Panc1 (cell line): Measurements from ENCODE around the gene MYO7B. TPM values are rescaled to one million over a fixed set of nuclear protein-coding genes. Genes with fewer than 3 reads are reported as not detected.

ENCODE experiments used
- ATAC-seq: fragments of 200-7000 bp; cut with Tn5 transposase; 2 replicates; pipeline ENCODE4 v1.9.1; 2020; ENCODE audit warnings: mild to moderate bottlenecking, moderate library complexity
- BruUV-seq: library from RNA; stranded (reverse); fragments of 400-500 nt; replicated peaks from 2 replicates; lab custom pipeline; 2021; lab: Mats Ljungman, UMichigan
- CTCF ChIA-PET: fragments of 300-600 bp; sonication (Branson Sonifier 250); formaldehyde crosslinking; loops from one replicate; lab custom pipeline; 2022; ENCODE audit warnings: antibody characterized with exemption; lab: Charles Lee
- POLR2A ChIA-PET: fragments of 300-600 bp; sonication (Branson Sonifier 250); formaldehyde crosslinking; loops from one replicate; lab custom pipeline; 2022; ENCODE audit warnings: antibody characterized with exemption; lab: Charles Lee
- DNase-seq: peaks from one replicate; pipeline ENCODE4 v3.0.0-alpha.2; 2010; ENCODE audit warnings: low read depth, low spot score
- H3K27ac ChIP-seq: 2 replicates; pipeline ENCODE4 v1.5.1; 2011; ENCODE audit warnings: mild to moderate bottlenecking, low read length, inconsistent platforms
- H3K27me3 ChIP-seq: fragments of 200-500 bp; sonication (Bioruptor generic); 2 replicates; pipeline ENCODE4 v1.6.0; 2014; ENCODE audit warnings: low read length, inconsistent platforms; ENCODE audit not compliant: control insufficient read depth, insufficient read depth
- H3K36me3 ChIP-seq: fragments of 200-500 bp; sonication (Bioruptor generic); 2 replicates; pipeline ENCODE4 v1.5.1; 2014; ENCODE audit warnings: inconsistent platforms, mild to moderate bottlenecking, low read length, moderate library complexity; ENCODE audit not compliant: control insufficient read depth, insufficient read depth
- H3K4me1 ChIP-seq: 2 replicates; pipeline ENCODE4 v1.5.1; 2011; ENCODE audit warnings: inconsistent platforms, mild to moderate bottlenecking, low read length, moderate library complexity; ENCODE audit not compliant: control insufficient read depth, insufficient read depth
- H3K4me3 ChIP-seq, 2 experiments: 2 replicates each; pipeline ENCODE4 v1.5.1; 2011 to 2012; ENCODE audit warnings: low read depth in 2 of 2, low read length in 2 of 2, mild to moderate bottlenecking in 2 of 2, inconsistent platforms in 1 of 2, moderate library complexity in 1 of 2
- H3K9me3 ChIP-seq: fragments of 200-500 bp; sonication (Bioruptor generic); 2 replicates; pipeline ENCODE4 v1.5.1; 2014; ENCODE audit warnings: low read depth, mild to moderate bottlenecking, inconsistent platforms, low read length, moderate library complexity; ENCODE audit not compliant: control insufficient read depth, insufficient read depth
- POLR2AphosphoS5 ChIP-seq: IDR thresholded peaks from 2 replicates; pipeline ENCODE4 v1.6.1; 2012; ENCODE audit warnings: mild to moderate bottlenecking, low read depth, low read length, moderate library complexity
- REST ChIP-seq, 2 experiments: IDR thresholded peaks; 2 replicates each; pipeline ENCODE4 v1.6.1; 2011 to 2012; ENCODE audit warnings: low read depth in 2 of 2, control low read depth in 1 of 2, low read length in 1 of 2, mild to moderate bottlenecking in 1 of 2, moderate library complexity in 1 of 2; ENCODE audit not compliant: insufficient read depth in 1 of 2
- SIN3A ChIP-seq: IDR thresholded peaks from 2 replicates; pipeline ENCODE4 v1.6.1; 2012; ENCODE audit warnings: low read depth, mild to moderate bottlenecking, low read length, moderate library complexity, borderline replicate concordance; ENCODE audit not compliant: insufficient read depth
- TCF7L2 ChIP-seq: IDR thresholded peaks from 2 replicates; pipeline ENCODE4 v1.6.1; 2011; ENCODE audit warnings: mild to moderate bottlenecking, low read depth, low read length, inconsistent platforms
- in situ Hi-C: cut with HindIII; loops from 2 replicates; pipeline ENCODE4 v1.10.0; 2016; ENCODE audit warnings: low sequenced_read_pairs, low pct_unique_long_range_greater_than_20kb
- intact Hi-C: fragments of 100-400 bp; cut with micrococcal nuclease; formaldehyde crosslinking; loops from one replicate; pipeline ENCODE4 v1.10.0; 2022; ENCODE audit not compliant: unreplicated experiment
- total RNA-seq: library from RNA; stranded (reverse); gene quantifications from one replicate; pipeline ENCODE4 v1.2.1, GENCODE V29; 2021; ENCODE audit not compliant: unreplicated experiment
- TF ChIP-seq, protein P1 (sequence below): fragments of 450-650 bp; IDR thresholded peaks from 2 replicates; pipeline ENCODE4 v1.5.1; 2017; ENCODE audit warnings: mild to moderate bottlenecking

The MYO7B gene
- total RNA-seq, 1 experiment from 2014 or later, result 0.15 TPM

DNA sequence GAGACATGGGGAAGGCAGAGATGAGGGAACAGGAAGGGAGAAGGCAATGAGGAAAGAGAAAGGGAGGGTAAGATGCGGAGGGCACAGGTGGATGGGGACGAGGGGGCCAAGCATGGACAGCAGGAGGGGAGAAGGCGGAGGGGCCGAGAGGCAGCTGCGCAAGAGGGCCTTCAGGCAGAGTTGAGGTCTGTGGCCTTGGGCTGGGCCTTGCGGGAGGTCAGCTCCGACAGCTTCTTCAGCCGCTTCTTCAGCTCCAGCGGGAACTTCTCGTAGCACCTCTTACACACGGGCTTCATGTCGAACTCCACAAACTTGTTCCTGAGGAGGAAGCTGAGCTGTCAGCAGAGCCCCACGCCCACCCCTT is 103.6 kb downstream of the MYO7B start:
- CTCF ChIA-PET, result interaction anchor here (1.1 kb wide), 1 partner anchor 48 kb away, joined by 3 read pairs; no protein-coding TSS in a partner anchor
- DNase-seq, result no peak
- in situ Hi-C loops (no loop called here), intact Hi-C loops (no loop called here)
- no peaks in the 10 kb centered on the region for H3K36me3 ChIP-seq
- peaks cover 10% of the 10 kb centered on the region for H3K4me1 ChIP-seq
- no peak overlapping the region for H3K4me3 ChIP-seq
- POLR2A ChIA-PET, result no interaction called here
- TF ChIP-seq, protein P1, sequence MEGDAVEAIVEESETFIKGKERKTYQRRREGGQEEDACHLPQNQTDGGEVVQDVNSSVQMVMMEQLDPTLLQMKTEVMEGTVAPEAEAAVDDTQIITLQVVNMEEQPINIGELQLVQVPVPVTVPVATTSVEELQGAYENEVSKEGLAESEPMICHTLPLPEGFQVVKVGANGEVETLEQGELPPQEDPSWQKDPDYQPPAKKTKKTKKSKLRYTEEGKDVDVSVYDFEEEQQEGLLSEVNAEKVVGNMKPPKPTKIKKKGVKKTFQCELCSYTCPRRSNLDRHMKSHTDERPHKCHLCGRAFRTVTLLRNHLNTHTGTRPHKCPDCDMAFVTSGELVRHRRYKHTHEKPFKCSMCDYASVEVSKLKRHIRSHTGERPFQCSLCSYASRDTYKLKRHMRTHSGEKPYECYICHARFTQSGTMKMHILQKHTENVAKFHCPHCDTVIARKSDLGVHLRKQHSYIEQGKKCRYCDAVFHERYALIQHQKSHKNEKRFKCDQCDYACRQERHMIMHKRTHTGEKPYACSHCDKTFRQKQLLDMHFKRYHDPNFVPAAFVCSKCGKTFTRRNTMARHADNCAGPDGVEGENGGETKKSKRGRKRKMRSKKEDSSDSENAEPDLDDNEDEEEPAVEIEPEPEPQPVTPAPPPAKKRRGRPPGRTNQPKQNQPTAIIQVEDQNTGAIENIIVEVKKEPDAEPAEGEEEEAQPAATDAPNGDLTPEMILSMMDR, result no peak
- TF ChIP-seq REST (IDR thresholded peaks at IDR 0.05; ENCODE audit: insufficient read depth in 1 of 2, low read depth in 2 of 2, low read length in 1 of 2) (no peak), POLR2AphosphoS5 (no peak), TCF7L2 (no peak), SIN3A (no peak)
- no peak overlapping the region for H3K27ac ChIP-seq
- no peaks in the 10 kb centered on the region for H3K9me3 ChIP-seq
- no peaks in the 10 kb centered on the region for H3K27me3 ChIP-seq
- BruUV-seq, result no TSS peak
- no peak for ATAC-seq

DNA sequence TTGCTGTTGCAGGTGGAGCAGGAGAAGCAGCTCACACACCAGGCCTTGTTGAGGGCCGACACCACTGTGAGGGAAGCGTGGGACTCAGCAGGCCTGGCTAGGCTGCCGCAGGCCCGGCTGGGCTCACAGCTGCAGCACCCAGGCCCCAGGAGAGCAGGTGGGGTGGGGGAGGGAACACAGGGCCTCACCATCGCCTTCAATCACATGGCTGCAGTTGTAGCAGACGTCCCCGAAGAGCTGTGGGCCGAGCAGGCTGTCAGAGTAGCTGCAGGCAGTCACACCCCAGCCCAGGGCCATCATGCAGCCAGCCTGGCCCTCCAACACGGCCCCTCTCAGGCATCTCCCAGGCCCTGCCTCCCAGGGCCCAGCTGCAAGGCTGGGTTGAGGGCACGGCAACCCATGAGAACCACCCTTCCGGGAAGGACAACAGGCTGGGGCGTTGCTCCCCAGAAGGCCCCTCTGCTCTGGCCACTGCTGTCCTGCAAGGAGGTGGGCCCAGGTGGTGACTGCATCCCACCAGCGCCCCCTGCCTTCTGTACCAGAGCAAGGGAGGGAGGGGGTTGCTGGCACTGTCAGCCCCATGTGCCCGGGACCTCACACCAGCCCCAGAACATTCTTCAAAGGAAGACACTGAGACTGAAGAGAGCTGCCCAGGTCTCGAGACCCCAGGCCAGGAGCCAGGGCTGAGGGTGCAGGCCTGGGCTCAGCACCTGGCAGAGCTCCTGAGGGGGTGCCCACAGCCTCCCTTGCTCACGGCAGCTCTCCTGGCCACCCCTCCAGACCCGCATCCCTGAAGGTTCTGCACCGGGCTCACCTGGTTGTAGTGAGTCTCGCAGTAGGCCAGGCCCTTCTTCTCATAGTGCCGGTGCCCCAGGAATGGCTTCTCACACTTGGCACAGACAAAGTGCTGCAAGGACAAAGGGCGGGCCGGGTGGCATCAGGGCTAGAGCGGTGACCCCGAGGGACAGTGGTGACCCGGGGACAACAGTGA is 104.9 kb downstream of the MYO7B start:
- no peaks in the 10 kb centered on the region for H3K9me3 ChIP-seq
- CTCF ChIA-PET, result interaction anchor here (1.1 kb wide), 1 partner anchor 49 kb away, joined by 3 read pairs; no protein-coding TSS in a partner anchor
- H3K4me3 ChIP-seq, result no peak overlapping the region
- no peaks in the 10 kb centered on the region for H3K27me3 ChIP-seq
- no TSS peak for BruUV-seq
- no peak for DNase-seq
- no peak for ATAC-seq
- H3K36me3 ChIP-seq, result no peaks in the 10 kb centered on the region
- no peak overlapping the region for H3K27ac ChIP-seq
- POLR2A ChIA-PET, result no interaction called here
- in situ Hi-C loops, result no loop called here
- peaks cover 10% of the 10 kb centered on the region for H3K4me1 ChIP-seq
- intact Hi-C loops, result no loop called here
- TF ChIP-seq SIN3A (no peak), POLR2AphosphoS5 (no peak), TCF7L2 (no peak), REST (IDR thresholded peaks at IDR 0.05; ENCODE audit: insufficient read depth in 1 of 2, low read depth in 2 of 2, low read length in 1 of 2) (no peak)
- TF ChIP-seq, protein P1, result no peak; the same call in 1 of the 2 replicates
